Colonic mucosa (tissue), 4 donors: ENCODE measurements around the gene ERFE. TPM values are rescaled to one million over a fixed set of nuclear protein-coding genes. Genes with fewer than 3 reads are reported as not detected.

ENCODE experiments used
- DNase-seq: peaks from one replicate; pipeline ENCODE4 v3.0.0-alpha.2; 2020
- H3K27ac ChIP-seq: fragments of 200-600 bp; one replicate; pipeline ENCODE4 v1.8.0; 2021
- H3K27me3 ChIP-seq: fragments of 200-600 bp; one replicate; pipeline ENCODE4 v1.8.0; 2021
- H3K36me3 ChIP-seq: fragments of 200-600 bp; one replicate; pipeline ENCODE4 v1.8.0; 2021
- H3K4me1 ChIP-seq: fragments of 200-600 bp; one replicate; pipeline ENCODE4 v1.8.0; 2021; ENCODE audit warnings: mild to moderate bottlenecking
- H3K4me3 ChIP-seq: fragments of 200-600 bp; one replicate; pipeline ENCODE4 v1.8.0; 2021
- H3K9ac ChIP-seq, 2 donors: one replicate each; pipeline ENCODE4 v1.7.0; 2013; ENCODE audit warnings: control low read depth in 2 of 2, low read depth in 2 of 2, low read length in 2 of 2
- H3K9me3 ChIP-seq: fragments of 200-600 bp; one replicate; pipeline ENCODE4 v1.8.0; 2021
- CTCF ChIP-seq: fragments of 200-600 bp; IDR thresholded peaks from one replicate; pipeline ENCODE4 v1.8.0; 2022; ENCODE audit warnings: antibody characterized with exemption, mild to moderate bottlenecking
- intact Hi-C: fragments of 100-400 bp; cut with DNase I; formaldehyde crosslinking; loops from one replicate; pipeline ENCODE4 v1.14.1; 2022
- total RNA-seq, 2 donors: library from RNA; stranded (reverse); fragmentation: NEBNext Ultra II Directional in 1 of 2; extraction: Animal tissue kit (Norgen Biotek cat#: 25700) in 1 of 2; gene quantifications; one replicate each; pipeline ENCODE4 v1.2.1, GENCODE V29; 2021
- donor health status: healthy.
- donor health status: DM: no; HTN: no; CAD: no.
- donor health status: DM: no; HTN: no; CAD: no.

ERFE gene
- total RNA-seq, 2 donors from 2014 or later = 0.50 TPM; not detected in 1

GRCh38 chr2:238128061-238128440 lies 30.7 kb upstream of the ERFE start:
- H3K4me1 ChIP-seq = no peaks in the 10 kb centered on the region
- H3K9me3 ChIP-seq = no peaks in the 10 kb centered on the region
- H3K36me3 ChIP-seq = no peaks in the 10 kb centered on the region
- no peak overlapping the region for H3K9ac ChIP-seq
- TF ChIP-seq CTCF = no peak
- no peak overlapping the region for H3K4me3 ChIP-seq
- no peak overlapping the region for H3K27ac ChIP-seq
- DNase-seq = no peak
- intact Hi-C loops = no loop called here
- H3K27me3 ChIP-seq = no peaks in the 10 kb centered on the region

- Histone ChIP-seq H3K27me3 (no peaks in the 10 kb centered on the region), H3K27ac (no peak overlapping the region), H3K4me1 (no peaks in the 10 kb centered on the region), H3K36me3 (no peaks in the 10 kb centered on the region), H3K9ac (no peak overlapping the region), H3K9me3 (no peaks in the 10 kb centered on the region), H3K4me3 (no peak overlapping the region)
- intact Hi-C loops = no loop called here
- no peak for TF ChIP-seq CTCF
- no peak for DNase-seq
These were observed 30.2 kb upstream of the ERFE start for GRCh38 chr2:238128534-238129001.

- H3K27me3 ChIP-seq = no peaks in the 10 kb centered on the region
- no peak overlapping the region for H3K9ac ChIP-seq
- no peak for DNase-seq
These were observed 29.4 kb upstream of the ERFE start for GRCh38 chr2:238129166-238130010.

GRCh38 chr2:238130111-238130695 lies 28.6 kb upstream of the ERFE start:
- no peaks in the 10 kb centered on the region for H3K36me3 ChIP-seq
- DNase-seq = no peak
- no peak overlapping the region for H3K9ac ChIP-seq
- H3K27me3 ChIP-seq = no peaks in the 10 kb centered on the region
- H3K4me1 ChIP-seq = no peaks in the 10 kb centered on the region
- no peak overlapping the region for H3K4me3 ChIP-seq
- intact Hi-C loops = no loop called here
- H3K27ac ChIP-seq = no peak overlapping the region
- no peak for TF ChIP-seq CTCF
- H3K9me3 ChIP-seq = no peaks in the 10 kb centered on the region

More at GRCh38 chr2:238129166-238130010, 29.4 kb upstream of the ERFE start:
- no peak for TF ChIP-seq CTCF
- Histone ChIP-seq H3K9me3 (no peaks in the 10 kb centered on the region), H3K4me1 (no peaks in the 10 kb centered on the region), H3K4me3 (no peak overlapping the region), H3K27ac (no peak overlapping the region), H3K36me3 (no peaks in the 10 kb centered on the region)
- intact Hi-C loops = no loop called here

- DNase-seq = no peak
- no peaks in the 10 kb centered on the region for H3K27me3 ChIP-seq
- intact Hi-C loops = no loop called here
These were observed 27.8 kb upstream of the ERFE start for GRCh38 chr2:238130696-238131628.

More at GRCh38 chr2:238130696-238131628, 27.8 kb upstream of the ERFE start:
- Histone ChIP-seq H3K4me3 (no peak overlapping the region), H3K36me3 (no peaks in the 10 kb centered on the region), H3K9me3 (no peaks in the 10 kb centered on the region), H3K9ac (no peak overlapping the region), H3K4me1 (no peaks in the 10 kb centered on the region), H3K27ac (no peak overlapping the region)
- no peak for TF ChIP-seq CTCF
